Kidney (tissue), 14 donors: ENCODE measurements around the gene PRKAB1. TPM values are rescaled to one million over a fixed set of nuclear protein-coding genes. Genes with fewer than 3 reads are reported as not detected.

Experiments
- DNase-seq, 5 donors: peaks; one replicate each; pipeline ENCODE4 v3.0.0-alpha.2; 2013 to 2020
- FAIRE-seq: peaks from 2 replicates; lab custom pipeline; 2012; peaks lifted over from hg19 to GRCh38; lab: Jason Lieb, UNC
- H3K27ac ChIP-seq, 2 donors: one replicate each; pipeline ENCODE4 v1.7.0; 2013; ENCODE audit warnings: low read depth in 2 of 2, low read length in 2 of 2, inconsistent platforms in 1 of 2
- H3K27me3 ChIP-seq: one replicate; pipeline ENCODE4 v1.7.1; 2013; ENCODE audit warnings: low read length, inconsistent platforms; ENCODE audit not compliant: control insufficient read depth, insufficient read depth
- H3K36me3 ChIP-seq, 3 donors: one replicate each; pipeline versions ENCODE4 v1.7.0 to v1.7.1; 2013; ENCODE audit warnings: low read length in 3 of 3, control low read depth in 1 of 3, inconsistent platforms in 1 of 3; ENCODE audit not compliant: insufficient read depth in 3 of 3, control insufficient read depth in 2 of 3
- H3K4me1 ChIP-seq, 3 donors: one replicate each; pipeline versions ENCODE4 v1.7.0 to v1.7.1; 2013; ENCODE audit warnings: low read length in 3 of 3, inconsistent platforms in 1 of 3, low read depth in 1 of 3; ENCODE audit not compliant: control insufficient read depth in 2 of 3, insufficient read depth in 2 of 3
- H3K4me3 ChIP-seq, 3 donors: one replicate each; pipeline versions ENCODE4 v1.7.0 to v1.8.1; 2013; ENCODE audit warnings: low read length in 3 of 3, control low read depth in 1 of 3, inconsistent platforms in 1 of 3
- H3K9ac ChIP-seq, 3 donors: one replicate each; pipeline versions ENCODE4 v1.7.0 to v1.7.1; 2013; ENCODE audit warnings: low read length in 3 of 3, control low read depth in 1 of 3, inconsistent platforms in 1 of 3
- H3K9me3 ChIP-seq, 3 donors: one replicate each; pipeline versions ENCODE4 v1.7.0 to v1.7.1; 2013; ENCODE audit warnings: low read length in 3 of 3, control low read depth in 1 of 3, inconsistent platforms in 1 of 3; ENCODE audit not compliant: control insufficient read depth in 2 of 3, insufficient read depth in 1 of 3
- CTCF ChIP-seq: IDR thresholded peaks from 3 replicates; pipeline ENCODE4 v1.5.1; 2012; ENCODE audit warnings: mild to moderate bottlenecking, moderate library complexity, borderline replicate concordance; ENCODE audit not compliant: insufficient read depth; ENCODE audit errors: extremely low read depth
- intact Hi-C: fragments of 100-400 bp; cut with DNase I; formaldehyde crosslinking; loops from one replicate; pipeline ENCODE4 v1.11.1; 2022
- polyA plus RNA-seq: library from polyadenylated mRNA; stranded (reverse); fragments of 350-450 nt; fragmentation: Illumina TruSeq; extraction: RNeasy Lipid Tissue Mini Kit (QIAGEN cat#74804); gene quantifications from one replicate; pipeline ENCODE4 v1.2.3, GENCODE V29; 2014; ENCODE audit warnings: low read depth, low replicate concordance; ENCODE audit not compliant: insufficient read depth
- total RNA-seq: library from RNA; stranded (reverse); fragmentation: NEBNext Ultra II Directional; extraction: Animal tissue kit (Norgen Biotek cat#: 25700); gene quantifications from one replicate; pipeline ENCODE4 v1.2.1, GENCODE V29; 2021
- donor health status: control.
- donor health status: control.
- donor health status: control.
- donor health status: control.
- donor health status: control.
- donor health status: DM: yes; HTN: yes; CAD: no.
- donor health status: Normal renal cell carcinoma (clear cell type).

The PRKAB1 gene
- total and polyA plus RNA-seq, 2 donors from 2014 or later: 79.9 to 165 TPM

GRCh38 chr12:119689935-119690500 lies 22.1 kb downstream of the PRKAB1 start:
- intact Hi-C loops: no loop called here
- no peaks in the 10 kb centered on the region for H3K27me3 ChIP-seq
- no peak for TF ChIP-seq CTCF
- DNase-seq: no peak
- no peak overlapping the region for H3K4me3 ChIP-seq
- no peak for FAIRE-seq
- H3K4me1 ChIP-seq: peaks cover 10 to 77% (median 51%) of the 10 kb centered on the region in 3 donors
- H3K27ac ChIP-seq: peak overlapping the region; percentile 45 to 71
- H3K36me3 ChIP-seq: no peaks in the 10 kb centered on the region
- H3K9ac ChIP-seq: no peak overlapping the region
- no peaks in the 10 kb centered on the region for H3K9me3 ChIP-seq

- no peaks in the 10 kb centered on the region for H3K36me3 ChIP-seq
- H3K27ac ChIP-seq: peak overlapping the region; percentile 21 to 79
- no peaks in the 10 kb centered on the region for H3K27me3 ChIP-seq
- peaks cover 5 to 66% (median 45%) of the 10 kb centered on the region in 3 donors for H3K4me1 ChIP-seq
- intact Hi-C loops: no loop called here
- H3K4me3 ChIP-seq: no peak overlapping the region
- DNase-seq: no peak
- no peaks in the 10 kb centered on the region for H3K9me3 ChIP-seq
- FAIRE-seq: no peak
- no peak for TF ChIP-seq CTCF
- peak overlapping the region in 1 of 3 donors; percentile 29 for H3K9ac ChIP-seq
These were observed 23.4 kb downstream of the PRKAB1 start for GRCh38 chr12:119691202-119691810.

GRCh38 chr12:119692410-119692809 lies 24.5 kb downstream of the PRKAB1 start:
- Histone ChIP-seq H3K27me3 (no peaks in the 10 kb centered on the region), H3K36me3 (no peaks in the 10 kb centered on the region), H3K4me3 (no peak overlapping the region), H3K4me1 (peaks cover 3 to 62% (median 35%) of the 10 kb centered on the region in 3 donors), H3K9ac (no peak overlapping the region), H3K9me3 (no peaks in the 10 kb centered on the region), H3K27ac (peak overlapping the region; percentile 47 to 85)
- no peak for DNase-seq
- intact Hi-C loops: no loop called here
- TF ChIP-seq CTCF: no peak
- FAIRE-seq: no peak
